ENCODE data around the gene HAPLN2. TPM values are rescaled to one million over a fixed set of nuclear protein-coding genes. Genes with fewer than 3 reads are reported as not detected.

HAPLN2 gene
- total RNA-seq, 1 donor from 2014 or later: not detected

DNA sequence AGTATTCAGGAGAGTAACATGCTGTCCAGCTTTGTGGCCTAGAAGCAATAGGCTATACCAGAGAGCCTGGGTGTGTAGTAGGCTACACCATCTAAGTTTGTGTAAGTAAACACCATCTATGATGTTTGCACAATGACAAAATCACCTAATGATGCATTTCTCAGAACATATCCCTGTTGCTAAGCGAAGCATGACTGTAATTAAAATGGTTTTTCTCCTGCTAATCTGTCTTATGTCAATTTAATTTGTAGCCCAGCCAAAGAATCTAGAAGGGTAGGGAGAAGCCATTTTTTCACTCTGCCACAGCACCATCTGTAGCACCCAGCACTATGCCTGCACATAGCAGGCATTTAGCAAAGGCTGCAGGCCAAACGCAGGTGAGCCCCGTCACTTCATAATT, 41.7 kb upstream of the HAPLN2 start:
- Histone ChIP-seq H3K36me3 (ENCODE audit: control insufficient read depth, insufficient read depth, low read length) (no peaks in the 10 kb centered on the region), H3K4me3 (ENCODE audit: low read depth, low read length) (no peak overlapping the region), H3K27me3 (ENCODE audit: control insufficient read depth, insufficient read depth, low read length) (peaks cover 2% of the 10 kb centered on the region)
- no peak for TF ChIP-seq CTCF (IDR thresholded peaks at IDR 0.05; ENCODE audit: insufficient read depth, low read length, poor library complexity, severe bottlenecking)
- no peak for DNase-seq (ENCODE audit: low read depth)

DNA sequence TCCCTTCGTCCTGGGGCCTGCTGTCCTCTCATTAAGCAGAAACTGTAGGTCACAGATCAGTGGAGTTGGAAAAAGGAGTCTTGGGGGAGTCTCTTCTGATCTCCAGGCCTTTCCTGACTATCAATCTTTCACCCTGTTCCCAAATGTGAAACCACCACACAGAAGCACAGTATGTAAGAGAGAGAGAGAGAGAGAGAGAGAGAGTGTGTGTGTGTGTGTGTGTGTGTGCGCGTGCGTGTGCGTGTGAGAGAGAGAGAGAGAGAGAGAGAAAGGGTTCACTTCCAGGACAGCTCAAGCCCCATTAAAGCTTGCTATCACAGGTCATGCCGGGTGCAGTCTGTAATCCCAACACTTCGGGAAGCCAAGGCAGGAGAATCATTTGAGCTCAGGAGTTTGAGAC, 41.2 kb upstream of the HAPLN2 start:
- no peak for DNase-seq (ENCODE audit: low read depth)
- Histone ChIP-seq H3K36me3 (ENCODE audit: control insufficient read depth, insufficient read depth, low read length) (no peaks in the 10 kb centered on the region), H3K27me3 (ENCODE audit: control insufficient read depth, insufficient read depth, low read length) (peaks cover 2% of the 10 kb centered on the region), H3K4me3 (ENCODE audit: low read depth, low read length) (no peak overlapping the region)
- TF ChIP-seq CTCF (IDR thresholded peaks at IDR 0.05; ENCODE audit: insufficient read depth, low read length, poor library complexity, severe bottlenecking): no peak

- no peaks in the 10 kb centered on the region for H3K36me3 ChIP-seq (ENCODE audit: control insufficient read depth, insufficient read depth, low read length)
- TF ChIP-seq CTCF (IDR thresholded peaks at IDR 0.05; ENCODE audit: insufficient read depth, low read length, poor library complexity, severe bottlenecking): no peak
- no peaks in the 10 kb centered on the region for H3K27me3 ChIP-seq (ENCODE audit: control insufficient read depth, insufficient read depth, low read length)
- no peak for DNase-seq (ENCODE audit: low read depth)
- H3K4me3 ChIP-seq (ENCODE audit: low read depth, low read length): no peak within 1 kb of the TSS
Observed at GRCh38 chr1:156579472-156579871, 39.7 kb upstream of the HAPLN2 start, which contains the start of gene TTC24. TSS of gene TTC24 (plus strand) at chr1:156579723. CDS start at chr1:156581365, 1,642 bp downstream.

GRCh38 chr1:156581661-156582387, 37.4 kb upstream of the HAPLN2 start:
- no peak for TF ChIP-seq CTCF (IDR thresholded peaks at IDR 0.05; ENCODE audit: insufficient read depth, low read length, poor library complexity, severe bottlenecking)
- Histone ChIP-seq H3K4me3 (ENCODE audit: low read depth, low read length) (no peak overlapping the region), H3K36me3 (ENCODE audit: control insufficient read depth, insufficient read depth, low read length) (no peaks in the 10 kb centered on the region), H3K27me3 (ENCODE audit: control insufficient read depth, insufficient read depth, low read length) (peaks cover 2% of the 10 kb centered on the region)
- DNase-seq (ENCODE audit: low read depth): no peak

- Histone ChIP-seq H3K36me3 (ENCODE audit: control insufficient read depth, insufficient read depth, low read length) (no peaks in the 10 kb centered on the region), H3K4me3 (ENCODE audit: low read depth, low read length) (no peak overlapping the region), H3K27me3 (ENCODE audit: control insufficient read depth, insufficient read depth, low read length) (peaks cover 2% of the 10 kb centered on the region)
- no peak for DNase-seq (ENCODE audit: low read depth)
- TF ChIP-seq CTCF (IDR thresholded peaks at IDR 0.05; ENCODE audit: insufficient read depth, low read length, poor library complexity, severe bottlenecking): no peak
Observed at GRCh38 chr1:156582388-156583017, 36.7 kb upstream of the HAPLN2 start.

Data from kidney epithelial cell (primary cell).